ENCODE data around the gene STEAP3.

Gene STEAP3

DNA sequence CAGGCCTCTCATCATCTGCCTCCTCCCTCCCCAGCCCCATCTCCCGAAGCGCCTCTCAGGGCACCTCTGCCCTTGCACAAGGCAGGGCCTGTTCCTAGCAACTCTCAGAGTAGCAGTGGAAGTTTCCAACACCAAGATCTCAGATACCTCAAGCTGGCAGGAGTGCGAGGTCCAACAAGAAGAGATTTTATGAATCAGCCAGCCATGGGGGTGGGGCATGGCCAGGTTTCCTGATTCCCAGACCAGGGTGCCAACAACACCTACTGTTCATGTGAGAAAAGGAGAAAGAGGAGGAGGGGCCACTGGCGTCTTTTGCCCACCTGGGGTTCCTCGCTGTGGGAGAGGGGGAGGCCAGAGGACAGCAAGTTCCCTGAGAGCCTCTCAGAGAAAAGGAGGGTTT is 6.6 kb upstream of the STEAP3 start:
- no peaks in the 10 kb centered on the region for H3K36me3 ChIP-seq (ENCODE audit: control insufficient read depth in 2 of 2, insufficient read depth in 2 of 2, low read length in 2 of 2)
- no peak overlapping the region for H3K4me3 ChIP-seq (ENCODE audit: low read length in 2 of 2)
- peaks cover 3% of the 10 kb centered on the region for H3K4me1 ChIP-seq (ENCODE audit: control insufficient read depth, insufficient read depth, low read length)
- H3K9ac ChIP-seq (ENCODE audit: low read length in 2 of 2), result no peak overlapping the region
- no peaks in the 10 kb centered on the region for H3K27me3 ChIP-seq (ENCODE audit: control insufficient read depth in 1 of 2, insufficient read depth in 2 of 2, low read length in 2 of 2)
- no peak overlapping the region for H3K27ac ChIP-seq (ENCODE audit: low read length)
- H3K9me3 ChIP-seq (ENCODE audit: control insufficient read depth in 2 of 2, low read length in 2 of 2), result no peaks in the 10 kb centered on the region

DNA sequence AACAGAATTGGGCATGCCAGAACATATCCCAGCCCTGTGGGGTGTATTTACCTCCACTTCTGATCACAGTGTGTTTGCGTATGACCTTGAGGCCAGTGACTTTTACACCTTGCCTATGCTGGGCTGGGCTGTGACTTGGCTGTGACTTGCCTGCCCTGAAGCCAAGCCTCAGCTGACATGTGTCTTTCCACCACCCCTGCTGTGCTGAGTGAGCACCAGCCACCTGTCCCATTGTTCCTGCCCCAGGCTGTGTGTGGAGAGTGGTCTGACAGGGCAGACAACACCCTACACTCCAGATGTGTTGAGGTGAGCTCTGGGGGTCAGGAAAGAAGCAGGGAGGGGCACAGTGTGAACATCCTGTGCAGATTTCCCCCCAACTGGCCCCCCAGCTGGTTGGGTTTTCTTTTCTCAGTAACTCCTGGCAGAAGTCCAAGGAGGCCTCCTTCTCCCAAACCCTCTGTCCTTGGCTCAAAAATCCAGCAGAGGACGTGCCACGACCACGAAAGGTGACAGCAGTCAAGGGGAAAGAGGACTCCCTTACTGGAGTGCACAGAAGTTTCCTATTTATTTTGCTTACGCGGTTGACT is 5.1 kb upstream of the STEAP3 start:
- Histone ChIP-seq H3K4me1 (ENCODE audit: control insufficient read depth, insufficient read depth, low read length) (peaks cover 3% of the 10 kb centered on the region), H3K9me3 (ENCODE audit: control insufficient read depth in 2 of 2, low read length in 2 of 2) (no peaks in the 10 kb centered on the region), H3K36me3 (ENCODE audit: control insufficient read depth in 2 of 2, insufficient read depth in 2 of 2, low read length in 2 of 2) (no peaks in the 10 kb centered on the region), H3K4me3 (ENCODE audit: low read length in 2 of 2) (no peak overlapping the region), H3K9ac (ENCODE audit: low read length in 2 of 2) (no peak overlapping the region), H3K27me3 (ENCODE audit: control insufficient read depth in 1 of 2, insufficient read depth in 2 of 2, low read length in 2 of 2) (no peaks in the 10 kb centered on the region), H3K27ac (ENCODE audit: low read length) (no peak overlapping the region)

DNA sequence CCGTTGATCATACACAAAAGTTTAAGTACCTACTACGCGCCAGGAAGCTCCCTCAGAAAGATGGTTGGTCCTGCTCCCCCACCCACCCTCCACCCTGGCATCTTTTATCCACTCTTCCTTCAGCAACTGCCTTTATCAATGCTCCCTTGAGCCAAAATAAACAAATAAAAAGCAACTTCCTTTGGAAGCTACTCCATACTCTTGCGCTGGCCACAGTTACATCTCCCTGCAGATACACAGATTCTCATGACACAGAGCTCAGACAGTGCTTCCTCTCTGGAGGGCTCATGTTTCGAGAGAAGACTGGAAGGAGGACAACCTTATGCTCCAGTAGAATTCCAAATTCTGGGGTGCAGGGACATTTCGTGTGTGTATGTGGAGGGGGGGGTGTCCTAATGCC is 3.8 kb upstream of the STEAP3 start:
- Histone ChIP-seq H3K4me3 (ENCODE audit: low read length in 2 of 2) (no peak overlapping the region), H3K9ac (ENCODE audit: low read length in 2 of 2) (no peak overlapping the region), H3K27me3 (ENCODE audit: control insufficient read depth in 1 of 2, insufficient read depth in 2 of 2, low read length in 2 of 2) (peaks cover 5 to 6% of the 10 kb centered on the region in 2 donors), H3K27ac (ENCODE audit: low read length) (no peak overlapping the region), H3K4me1 (ENCODE audit: control insufficient read depth, insufficient read depth, low read length) (peaks cover 12% of the 10 kb centered on the region), H3K36me3 (ENCODE audit: control insufficient read depth in 2 of 2, insufficient read depth in 2 of 2, low read length in 2 of 2) (no peaks in the 10 kb centered on the region), H3K9me3 (ENCODE audit: control insufficient read depth in 2 of 2, low read length in 2 of 2) (no peaks in the 10 kb centered on the region)

DNA sequence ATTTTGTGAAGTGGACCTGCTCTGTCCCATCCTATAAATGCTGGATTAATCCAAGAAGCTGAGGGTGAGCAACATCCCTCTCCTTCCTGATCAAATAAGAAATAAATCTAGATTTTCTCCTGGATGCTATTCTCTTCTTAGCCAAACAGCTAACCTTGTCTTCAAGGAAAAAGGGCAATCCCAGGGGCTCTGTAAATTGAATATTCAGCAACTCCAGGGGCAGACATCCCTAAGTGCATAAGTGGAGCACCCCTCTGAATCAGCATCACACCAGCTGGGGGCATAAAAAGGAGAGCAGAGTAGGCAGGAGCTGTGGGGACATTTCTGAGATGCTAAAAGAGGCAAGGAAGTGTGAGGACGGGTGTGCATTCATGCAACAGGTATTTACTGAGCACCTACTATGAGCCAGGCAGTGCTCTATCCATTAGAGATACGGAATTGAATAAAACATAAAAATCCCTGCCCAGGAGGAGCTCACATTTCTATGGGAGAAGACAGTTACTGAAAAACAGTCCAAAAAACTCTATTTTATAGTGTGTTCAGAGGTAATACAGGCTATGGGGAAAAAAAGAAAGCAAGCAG is 2.8 kb upstream of the STEAP3 start:
- Histone ChIP-seq H3K4me1 (ENCODE audit: control insufficient read depth, insufficient read depth, low read length) (peaks cover 12% of the 10 kb centered on the region), H3K27ac (ENCODE audit: low read length) (no peak overlapping the region), H3K4me3 (ENCODE audit: low read length in 2 of 2) (no peak overlapping the region), H3K9ac (ENCODE audit: low read length in 2 of 2) (no peak overlapping the region), H3K36me3 (ENCODE audit: control insufficient read depth in 2 of 2, insufficient read depth in 2 of 2, low read length in 2 of 2) (no peaks in the 10 kb centered on the region), H3K9me3 (ENCODE audit: control insufficient read depth in 2 of 2, low read length in 2 of 2) (no peaks in the 10 kb centered on the region), H3K27me3 (ENCODE audit: control insufficient read depth in 1 of 2, insufficient read depth in 2 of 2, low read length in 2 of 2) (peaks cover 6 to 12% of the 10 kb centered on the region in 2 donors)

GRCh38 chr2:119221609-119222008 is 2.0 kb upstream of the STEAP3 start:
- peaks cover 12% of the 10 kb centered on the region for H3K4me1 ChIP-seq (ENCODE audit: control insufficient read depth, insufficient read depth, low read length)
- H3K27ac ChIP-seq (ENCODE audit: low read length), result no peak overlapping the region
- no peak overlapping the region for H3K4me3 ChIP-seq (ENCODE audit: low read length in 2 of 2)
- H3K9me3 ChIP-seq (ENCODE audit: control insufficient read depth in 2 of 2, low read length in 2 of 2), result no peaks in the 10 kb centered on the region
- H3K9ac ChIP-seq (ENCODE audit: low read length in 2 of 2), result no peak overlapping the region
- peaks cover 6 to 12% of the 10 kb centered on the region in 2 donors for H3K27me3 ChIP-seq (ENCODE audit: control insufficient read depth in 1 of 2, insufficient read depth in 2 of 2, low read length in 2 of 2)
- no peaks in the 10 kb centered on the region for H3K36me3 ChIP-seq (ENCODE audit: control insufficient read depth in 2 of 2, insufficient read depth in 2 of 2, low read length in 2 of 2)

GRCh38 chr2:119222213-119222612 is 1.4 kb upstream of the STEAP3 start:
- Histone ChIP-seq H3K9ac (ENCODE audit: low read length in 2 of 2) (no peak overlapping the region), H3K27ac (ENCODE audit: low read length) (no peak overlapping the region), H3K36me3 (ENCODE audit: control insufficient read depth in 2 of 2, insufficient read depth in 2 of 2, low read length in 2 of 2) (no peaks in the 10 kb centered on the region), H3K9me3 (ENCODE audit: control insufficient read depth in 2 of 2, low read length in 2 of 2) (no peaks in the 10 kb centered on the region), H3K27me3 (ENCODE audit: control insufficient read depth in 1 of 2, insufficient read depth in 2 of 2, low read length in 2 of 2) (peaks cover 6 to 13% of the 10 kb centered on the region in 2 donors), H3K4me3 (ENCODE audit: low read length in 2 of 2) (no peak overlapping the region), H3K4me1 (ENCODE audit: control insufficient read depth, insufficient read depth, low read length) (peaks cover 12% of the 10 kb centered on the region)

DNA sequence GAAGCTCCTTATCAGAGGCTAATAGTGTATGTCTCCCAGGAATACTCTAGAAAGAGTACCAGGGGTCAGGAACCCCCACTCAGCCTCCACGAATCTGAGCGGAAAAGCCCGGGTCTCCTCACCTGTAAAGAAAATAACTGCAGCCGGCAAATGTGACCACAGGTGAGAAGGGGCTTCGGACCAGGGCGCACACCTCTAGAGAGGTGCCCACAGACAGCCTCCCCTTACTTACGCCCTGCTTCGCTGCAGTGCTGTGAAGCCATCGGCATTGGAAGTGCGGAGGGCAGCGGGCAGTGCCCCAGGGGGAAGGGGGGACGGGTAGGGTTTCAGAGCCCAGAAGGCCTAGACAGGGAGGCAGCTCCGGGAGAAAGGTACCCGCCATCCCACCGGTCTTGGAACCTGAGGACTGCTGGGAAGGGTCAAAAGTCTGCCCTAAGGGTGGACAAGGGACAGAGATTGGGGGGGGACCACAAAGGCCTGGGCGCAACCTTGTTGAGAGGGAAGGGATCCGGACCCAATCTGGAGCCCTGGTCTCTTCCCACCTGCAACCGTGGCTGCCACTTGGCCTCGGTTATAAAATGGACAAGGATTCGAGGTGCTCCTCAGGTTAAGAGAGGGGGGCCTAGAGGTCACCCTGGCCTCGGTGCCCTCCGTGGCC is 642 bp upstream of the STEAP3 start:
- Histone ChIP-seq H3K4me1 (ENCODE audit: control insufficient read depth, insufficient read depth, low read length) (peaks cover 12% of the 10 kb centered on the region), H3K27me3 (ENCODE audit: control insufficient read depth in 1 of 2, insufficient read depth in 2 of 2, low read length in 2 of 2) (peaks cover 6 to 14% of the 10 kb centered on the region in 2 donors), H3K36me3 (ENCODE audit: control insufficient read depth in 2 of 2, insufficient read depth in 2 of 2, low read length in 2 of 2) (no peaks in the 10 kb centered on the region), H3K27ac (ENCODE audit: low read length) (no peak overlapping the region), H3K9me3 (ENCODE audit: control insufficient read depth in 2 of 2, low read length in 2 of 2) (no peaks in the 10 kb centered on the region), H3K9ac (ENCODE audit: low read length in 2 of 2) (no peak overlapping the region), H3K4me3 (ENCODE audit: low read length in 2 of 2) (peak overlapping the region in 1 of 2 donors; percentile 74)

- Histone ChIP-seq H3K9me3 (ENCODE audit: control insufficient read depth in 2 of 2, low read length in 2 of 2) (no peaks in the 10 kb centered on the region), H3K27me3 (ENCODE audit: control insufficient read depth in 1 of 2, insufficient read depth in 2 of 2, low read length in 2 of 2) (peaks cover 6 to 14% of the 10 kb centered on the region in 2 donors), H3K4me1 (ENCODE audit: control insufficient read depth, insufficient read depth, low read length) (peaks cover 12% of the 10 kb centered on the region), H3K27ac (ENCODE audit: low read length) (no peak overlapping the region), H3K4me3 (ENCODE audit: low read length in 2 of 2) (peak overlapping the region in 1 of 2 donors; percentile 74), H3K36me3 (ENCODE audit: control insufficient read depth in 2 of 2, insufficient read depth in 2 of 2, low read length in 2 of 2) (no peaks in the 10 kb centered on the region), H3K9ac (ENCODE audit: low read length in 2 of 2) (peak overlapping the region in 1 of 2 donors; percentile 42)
These were observed 914 bp downstream of the STEAP3 start for GRCh38 chr2:119224391-119225104.

DNA sequence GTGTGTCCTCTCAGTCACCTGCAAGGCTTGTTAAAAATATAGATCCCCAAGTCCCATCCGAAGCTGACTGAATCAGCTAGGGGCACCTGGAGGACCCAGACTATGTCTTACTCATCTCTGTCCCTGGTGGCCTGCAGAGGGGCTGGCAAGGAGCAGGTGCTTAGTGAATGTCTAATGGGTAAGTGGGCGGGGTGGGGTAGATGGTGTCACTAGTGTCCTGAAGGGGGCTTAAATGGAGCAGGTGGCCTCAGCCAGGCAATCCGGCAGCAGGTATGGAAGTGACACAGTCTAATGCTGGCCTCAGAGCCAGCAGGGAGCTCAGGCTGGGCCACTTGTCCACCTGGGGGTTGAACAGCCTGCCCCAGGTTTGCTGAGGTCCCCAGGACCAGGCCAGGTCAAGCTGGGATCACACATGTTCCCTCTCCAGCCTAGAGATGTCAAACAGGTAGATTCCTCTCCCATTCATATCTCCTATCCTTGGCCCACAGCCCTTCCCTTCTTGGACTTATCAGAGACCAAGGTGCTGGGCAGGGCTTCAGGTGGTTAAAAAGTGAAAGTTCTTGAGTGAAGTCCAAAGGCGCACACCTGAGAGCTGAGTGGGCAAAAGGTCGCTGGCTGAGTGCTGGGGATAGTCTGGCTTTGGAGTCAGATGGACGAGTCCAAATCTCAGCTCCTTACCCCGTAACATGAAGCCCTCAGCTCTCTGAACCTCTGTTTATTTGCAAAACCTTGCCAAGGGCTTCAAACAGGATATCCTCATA is 1.7 kb downstream of the STEAP3 start:
- H3K9ac ChIP-seq (ENCODE audit: low read length in 2 of 2), result no peak overlapping the region
- H3K27ac ChIP-seq (ENCODE audit: low read length), result no peak overlapping the region
- H3K4me1 ChIP-seq (ENCODE audit: control insufficient read depth, insufficient read depth, low read length), result peaks cover 12% of the 10 kb centered on the region
- H3K9me3 ChIP-seq (ENCODE audit: control insufficient read depth in 2 of 2, low read length in 2 of 2), result no peaks in the 10 kb centered on the region
- no peaks in the 10 kb centered on the region for H3K36me3 ChIP-seq (ENCODE audit: control insufficient read depth in 2 of 2, insufficient read depth in 2 of 2, low read length in 2 of 2)
- no peak overlapping the region for H3K4me3 ChIP-seq (ENCODE audit: low read length in 2 of 2)
- H3K27me3 ChIP-seq (ENCODE audit: control insufficient read depth in 1 of 2, insufficient read depth in 2 of 2, low read length in 2 of 2), result peaks cover 6 to 14% of the 10 kb centered on the region in 2 donors

DNA sequence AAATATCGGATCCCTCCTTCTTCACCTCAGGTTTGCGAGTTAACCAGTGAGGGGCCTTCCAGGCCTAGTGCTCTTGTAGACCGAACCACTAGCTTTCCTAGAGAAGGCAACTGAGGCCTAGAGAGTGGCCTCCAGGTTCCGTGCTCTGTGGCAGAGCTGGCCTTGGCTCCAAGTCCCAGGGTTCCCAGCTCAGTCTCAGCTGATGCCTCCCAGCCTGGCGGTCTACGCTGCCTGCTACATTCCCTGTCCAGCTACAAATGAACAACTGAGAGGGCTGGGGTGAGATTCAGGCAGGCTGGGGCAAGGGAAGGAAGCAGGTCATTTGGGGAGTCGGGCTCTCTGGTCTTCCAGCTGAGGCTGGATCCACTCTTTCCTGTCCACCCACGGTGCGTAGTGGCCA is 2.3 kb downstream of the STEAP3 start:
- Histone ChIP-seq H3K4me1 (ENCODE audit: control insufficient read depth, insufficient read depth, low read length) (peaks cover 12% of the 10 kb centered on the region), H3K4me3 (ENCODE audit: low read length in 2 of 2) (no peak overlapping the region), H3K27ac (ENCODE audit: low read length) (no peak overlapping the region)

More for the DNA sequence above, 2.3 kb downstream of the STEAP3 start:
- Histone ChIP-seq H3K27me3 (ENCODE audit: control insufficient read depth in 1 of 2, insufficient read depth in 2 of 2, low read length in 2 of 2) (peaks cover 6 to 14% of the 10 kb centered on the region in 2 donors), H3K36me3 (ENCODE audit: control insufficient read depth in 2 of 2, insufficient read depth in 2 of 2, low read length in 2 of 2) (no peaks in the 10 kb centered on the region), H3K9me3 (ENCODE audit: control insufficient read depth in 2 of 2, low read length in 2 of 2) (no peaks in the 10 kb centered on the region), H3K9ac (ENCODE audit: low read length in 2 of 2) (no peak overlapping the region)

All from stomach smooth muscle (tissue), 2 donors.